ENCODE results near the gene ADCK1. TPM values are rescaled to one million over a fixed set of nuclear protein-coding genes. Genes with fewer than 3 reads are reported as not detected.
A peak's percentile ranks its signal among the peaks of the same experiment; 100 is the strongest.

ADCK1 gene
- total RNA-seq, 1 experiment from 2014 or later: 8.3 TPM

DNA sequence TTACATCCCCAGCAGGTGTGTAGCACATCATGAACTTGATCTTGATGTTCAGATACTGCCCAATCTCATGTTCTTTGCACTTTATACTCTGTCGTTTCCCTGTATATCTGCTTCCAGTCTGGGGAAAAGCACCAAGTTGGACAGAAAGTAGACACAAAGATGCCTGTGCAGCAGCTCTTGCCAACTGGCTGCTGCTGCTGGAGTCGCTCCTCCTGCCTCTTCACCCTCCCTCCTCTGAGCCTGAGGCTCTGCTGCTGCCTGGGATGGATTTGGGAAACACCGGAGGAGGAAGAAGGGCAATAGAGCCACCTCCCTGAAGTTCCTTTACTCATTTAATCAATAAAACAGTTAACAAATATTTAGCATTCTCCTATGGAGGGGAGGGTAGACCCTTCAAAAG, 32.4 kb downstream of the ADCK1 start:
- no TSS peak for BruUV-seq (replicated peaks)
- TF ChIP-seq EZH2 (IDR thresholded peaks at IDR 0.05; ENCODE audit: borderline replicate concordance, low read depth, low read length, poor library complexity, severe bottlenecking): no peak
- TF ChIP-seq, protein P1, sequence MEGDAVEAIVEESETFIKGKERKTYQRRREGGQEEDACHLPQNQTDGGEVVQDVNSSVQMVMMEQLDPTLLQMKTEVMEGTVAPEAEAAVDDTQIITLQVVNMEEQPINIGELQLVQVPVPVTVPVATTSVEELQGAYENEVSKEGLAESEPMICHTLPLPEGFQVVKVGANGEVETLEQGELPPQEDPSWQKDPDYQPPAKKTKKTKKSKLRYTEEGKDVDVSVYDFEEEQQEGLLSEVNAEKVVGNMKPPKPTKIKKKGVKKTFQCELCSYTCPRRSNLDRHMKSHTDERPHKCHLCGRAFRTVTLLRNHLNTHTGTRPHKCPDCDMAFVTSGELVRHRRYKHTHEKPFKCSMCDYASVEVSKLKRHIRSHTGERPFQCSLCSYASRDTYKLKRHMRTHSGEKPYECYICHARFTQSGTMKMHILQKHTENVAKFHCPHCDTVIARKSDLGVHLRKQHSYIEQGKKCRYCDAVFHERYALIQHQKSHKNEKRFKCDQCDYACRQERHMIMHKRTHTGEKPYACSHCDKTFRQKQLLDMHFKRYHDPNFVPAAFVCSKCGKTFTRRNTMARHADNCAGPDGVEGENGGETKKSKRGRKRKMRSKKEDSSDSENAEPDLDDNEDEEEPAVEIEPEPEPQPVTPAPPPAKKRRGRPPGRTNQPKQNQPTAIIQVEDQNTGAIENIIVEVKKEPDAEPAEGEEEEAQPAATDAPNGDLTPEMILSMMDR (conservative IDR thresholded peaks at IDR 0.05; ENCODE audit: low read depth, low read length): no peak
- intact Hi-C loops (cut with micrococcal nuclease; ENCODE audit: unreplicated experiment): no loop called here
- Histone ChIP-seq H3K27me3 (replicated peaks; ENCODE audit: insufficient read depth, low read depth, low read length, poor library complexity) (no peaks in the 10 kb centered on the region), H3K36me3 (ENCODE audit: insufficient read depth, low read length, poor library complexity, severe bottlenecking) (no peaks in the 10 kb centered on the region), H3K4me1 (ENCODE audit: insufficient read depth, low read length, poor library complexity, severe bottlenecking) (no peaks in the 10 kb centered on the region), H3K4me3 (ENCODE audit: low read depth, low read length, poor library complexity, severe bottlenecking) (no peak overlapping the region), H3K27ac (ENCODE audit: low read depth, low read length, poor library complexity, severe bottlenecking) (no peak overlapping the region), H3K9me3 (ENCODE audit: low read depth, low read length, poor library complexity, severe bottlenecking) (no peaks in the 10 kb centered on the region)
- POLR2A ChIA-PET (ENCODE audit: low non-redundant PET): no interaction called here
- CTCF ChIA-PET: no interaction called here
- no peak for DNase-seq (ENCODE audit: low spot score)

DNA sequence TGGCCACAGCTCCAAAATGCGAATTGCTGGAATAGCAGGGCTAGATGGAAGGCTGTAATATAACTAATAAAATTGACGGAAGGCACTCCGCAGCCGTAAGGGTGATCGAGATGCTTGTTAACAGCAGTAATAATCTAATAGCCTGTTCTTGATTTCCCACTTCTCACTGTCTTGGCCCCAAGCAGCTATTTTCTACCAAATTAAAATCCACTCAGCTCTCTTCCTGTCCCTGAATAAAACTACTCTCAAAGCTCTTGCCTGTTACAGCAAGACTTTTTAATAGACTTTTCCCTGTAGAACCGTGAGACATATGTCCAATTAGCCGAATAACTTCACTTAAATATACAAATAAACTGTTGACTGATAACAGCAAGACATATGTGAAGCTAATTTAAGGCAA, 38.0 kb downstream of the ADCK1 start:
- TF ChIP-seq, protein P1 (conservative IDR thresholded peaks at IDR 0.05; ENCODE audit: low read depth, low read length): no peak
- no peak for TF ChIP-seq EZH2 (IDR thresholded peaks at IDR 0.05; ENCODE audit: borderline replicate concordance, low read depth, low read length, poor library complexity, severe bottlenecking)
- Histone ChIP-seq H3K9me3 (ENCODE audit: low read depth, low read length, poor library complexity, severe bottlenecking) (no peaks in the 10 kb centered on the region), H3K27ac (ENCODE audit: low read depth, low read length, poor library complexity, severe bottlenecking) (no peak overlapping the region), H3K4me1 (ENCODE audit: insufficient read depth, low read length, poor library complexity, severe bottlenecking) (peaks cover 2% of the 10 kb centered on the region), H3K27me3 (replicated peaks; ENCODE audit: insufficient read depth, low read depth, low read length, poor library complexity) (no peaks in the 10 kb centered on the region), H3K36me3 (ENCODE audit: insufficient read depth, low read length, poor library complexity, severe bottlenecking) (no peaks in the 10 kb centered on the region), H3K4me3 (ENCODE audit: low read depth, low read length, poor library complexity, severe bottlenecking) (no peak overlapping the region)
- BruUV-seq (replicated peaks): no TSS peak
- ChIA-PET POLR2A (ENCODE audit: low non-redundant PET) (no interaction called here), CTCF (interaction anchor here (0.6 kb wide), 1 partner anchor 250 kb away, joined by 3 read pairs; no protein-coding TSS in a partner anchor)
- peak; percentile 52 for DNase-seq (ENCODE audit: low spot score)
- intact Hi-C loops (cut with micrococcal nuclease; ENCODE audit: unreplicated experiment): no loop called here

DNA sequence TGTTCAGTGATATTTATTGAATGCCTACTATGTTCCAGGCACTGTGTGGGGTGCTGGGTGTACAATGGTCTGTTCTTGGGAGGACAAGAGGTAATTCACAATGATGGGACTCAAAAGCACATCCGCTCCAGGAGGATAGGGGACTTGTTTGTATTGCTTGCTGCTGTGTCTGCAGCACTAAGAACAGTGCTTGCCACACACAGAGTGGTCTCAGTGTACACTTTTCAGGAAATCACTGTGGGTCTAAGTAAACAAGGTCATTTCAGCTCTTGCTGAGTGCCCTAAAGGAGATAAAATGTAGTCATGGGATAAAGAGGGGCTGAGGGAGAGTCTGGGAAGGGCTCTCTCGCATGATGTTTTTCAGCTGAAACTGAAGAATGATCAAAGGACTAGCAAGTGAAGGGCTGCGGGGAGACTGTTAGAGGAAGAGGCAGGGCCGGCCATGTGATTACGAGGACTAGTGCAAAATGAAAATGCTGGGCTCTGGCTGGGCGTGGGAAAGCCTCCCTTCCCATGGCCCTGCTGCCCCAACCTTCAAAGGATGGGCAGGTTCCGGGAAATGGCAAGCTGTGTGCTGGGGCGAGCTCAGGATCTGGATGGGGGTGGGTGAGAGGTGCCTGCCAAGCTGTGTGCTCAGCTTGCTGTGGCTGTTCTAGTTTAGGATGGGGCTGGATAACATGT, 39.1 kb downstream of the ADCK1 start:
- Histone ChIP-seq H3K9me3 (ENCODE audit: low read depth, low read length, poor library complexity, severe bottlenecking) (no peaks in the 10 kb centered on the region), H3K4me1 (ENCODE audit: insufficient read depth, low read length, poor library complexity, severe bottlenecking) (peaks cover 8% of the 10 kb centered on the region), H3K36me3 (ENCODE audit: insufficient read depth, low read length, poor library complexity, severe bottlenecking) (no peaks in the 10 kb centered on the region), H3K27me3 (replicated peaks; ENCODE audit: insufficient read depth, low read depth, low read length, poor library complexity) (no peaks in the 10 kb centered on the region), H3K4me3 (ENCODE audit: low read depth, low read length, poor library complexity, severe bottlenecking) (no peak overlapping the region), H3K27ac (ENCODE audit: low read depth, low read length, poor library complexity, severe bottlenecking) (no peak overlapping the region)
- ChIA-PET POLR2A (ENCODE audit: low non-redundant PET) (no interaction called here), CTCF (no interaction called here)
- no TSS peak for BruUV-seq (replicated peaks)
- no peak for TF ChIP-seq EZH2 (IDR thresholded peaks at IDR 0.05; ENCODE audit: borderline replicate concordance, low read depth, low read length, poor library complexity, severe bottlenecking)
- TF ChIP-seq, protein P1 (conservative IDR thresholded peaks at IDR 0.05; ENCODE audit: low read depth, low read length): no peak
- intact Hi-C loops (cut with micrococcal nuclease; ENCODE audit: unreplicated experiment): no loop called here
- DNase-seq (ENCODE audit: low spot score): no peak

Measured in A673 (cell line).